ENCODE data around the gene XRN2. TPM values are rescaled to one million over a fixed set of nuclear protein-coding genes. Genes with fewer than 3 reads are reported as not detected.

XRN2 gene
- total RNA-seq, 3 donors from 2014 or later (not counting 1 experiment from before 2014, with no cell fraction given), result 52.9 to 61.8 (median 57.4) TPM

GRCh38 chr20:21352703-21353102 is 49.6 kb downstream of the XRN2 start:
- DNase-seq (no peak), ATAC-seq (no peak)
- TF ChIP-seq CTCF (IDR thresholded peaks at IDR 0.05), result no peak
- Mint-ChIP-seq H3K9me3 (no peaks in the 10 kb centered on the region), H3K27me3 (ENCODE audit: low read depth in 2 of 2) (no peaks in the 10 kb centered on the region), H3K27ac (no peak overlapping the region), H3K4me3 (no peak overlapping the region), H3K36me3 (peaks cover 8% of the 10 kb centered on the region), H3K4me1 (no peaks in the 10 kb centered on the region)
- no peaks in the 10 kb centered on the region for H3K9me3 ChIP-seq (ENCODE audit: control insufficient read depth, insufficient read depth, low read length)
- peaks cover 48% of the 10 kb centered on the region for H3K36me3 ChIP-seq (ENCODE audit: control insufficient read depth, insufficient read depth, low read length)
- intact Hi-C loops (cut with micrococcal nuclease), result no loop called here
- H3K4me1 ChIP-seq (ENCODE audit: control insufficient read depth, insufficient read depth, low read length), result no peaks in the 10 kb centered on the region
- H3K4me3 ChIP-seq (ENCODE audit: low read length), result no peak overlapping the region
- no peak overlapping the region for H3K27ac ChIP-seq (ENCODE audit: low read length)
- no peaks in the 10 kb centered on the region for H3K27me3 ChIP-seq (ENCODE audit: control insufficient read depth, insufficient read depth, low read length)

DNA sequence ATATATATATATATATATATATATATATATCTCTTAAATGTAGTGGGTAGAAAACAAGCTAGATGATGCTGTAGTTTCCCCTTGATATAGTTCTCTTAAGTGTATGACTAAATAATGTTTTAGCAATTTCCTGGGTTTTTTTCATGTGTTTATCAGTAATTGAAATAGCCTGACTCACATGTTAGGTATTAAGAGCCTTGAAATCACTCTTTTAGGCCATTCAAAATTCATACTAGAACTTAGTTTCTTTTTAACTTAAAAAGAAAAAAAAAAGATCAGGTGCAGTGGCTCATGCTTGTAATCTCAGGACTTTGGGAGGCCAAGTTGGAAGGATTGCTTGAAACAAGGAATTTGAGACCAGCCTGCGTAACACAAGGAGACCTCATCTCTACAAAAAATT is 50.1 kb downstream of the XRN2 start:
- H3K4me1 ChIP-seq (ENCODE audit: control insufficient read depth, insufficient read depth, low read length), result no peaks in the 10 kb centered on the region
- DNase-seq (no peak), ATAC-seq (no peak)
- H3K36me3 ChIP-seq (ENCODE audit: control insufficient read depth, insufficient read depth, low read length), result peaks cover 47% of the 10 kb centered on the region
- Mint-ChIP-seq H3K4me3 (no peak overlapping the region), H3K4me1 (no peaks in the 10 kb centered on the region), H3K9me3 (no peaks in the 10 kb centered on the region), H3K27ac (no peak overlapping the region), H3K36me3 (peaks cover 3% of the 10 kb centered on the region), H3K27me3 (ENCODE audit: low read depth in 2 of 2) (no peaks in the 10 kb centered on the region)
- H3K27me3 ChIP-seq (ENCODE audit: control insufficient read depth, insufficient read depth, low read length), result no peaks in the 10 kb centered on the region
- intact Hi-C loops (cut with micrococcal nuclease), result no loop called here
- H3K9me3 ChIP-seq (ENCODE audit: control insufficient read depth, insufficient read depth, low read length), result no peaks in the 10 kb centered on the region
- H3K4me3 ChIP-seq (ENCODE audit: low read length), result no peak overlapping the region
- WGBS (ENCODE audit: insufficient coverage), result no CpG with 5 or more reads among the region's 1 CpG
- no peak overlapping the region for H3K27ac ChIP-seq (ENCODE audit: low read length)
- no peak for TF ChIP-seq CTCF (IDR thresholded peaks at IDR 0.05)

- DNase-seq (no peak), ATAC-seq (no peak)
- Histone ChIP-seq H3K4me3 (ENCODE audit: low read length) (no peak overlapping the region), H3K27me3 (ENCODE audit: control insufficient read depth, insufficient read depth, low read length) (no peaks in the 10 kb centered on the region), H3K27ac (ENCODE audit: low read length) (no peak overlapping the region), H3K4me1 (ENCODE audit: control insufficient read depth, insufficient read depth, low read length) (no peaks in the 10 kb centered on the region), H3K36me3 (ENCODE audit: control insufficient read depth, insufficient read depth, low read length) (peaks cover 53% of the 10 kb centered on the region), H3K9me3 (ENCODE audit: control insufficient read depth, insufficient read depth, low read length) (no peaks in the 10 kb centered on the region)
- Mint-ChIP-seq H3K27me3 (ENCODE audit: low read depth in 2 of 2) (no peaks in the 10 kb centered on the region), H3K4me3 (no peak overlapping the region), H3K36me3 (peaks cover 19% of the 10 kb centered on the region), H3K27ac (no peak overlapping the region), H3K9me3 (no peaks in the 10 kb centered on the region), H3K4me1 (peaks cover 0 to 10% of the 10 kb centered on the region in 2 donors)
- no peak for TF ChIP-seq CTCF (IDR thresholded peaks at IDR 0.05)
- no CpG with 5 or more reads among the region's 1 CpG for WGBS (ENCODE audit: insufficient coverage)
- intact Hi-C loops (cut with micrococcal nuclease), result no loop called here
Observed at GRCh38 chr20:21355981-21356380, 52.9 kb downstream of the XRN2 start.

DNA sequence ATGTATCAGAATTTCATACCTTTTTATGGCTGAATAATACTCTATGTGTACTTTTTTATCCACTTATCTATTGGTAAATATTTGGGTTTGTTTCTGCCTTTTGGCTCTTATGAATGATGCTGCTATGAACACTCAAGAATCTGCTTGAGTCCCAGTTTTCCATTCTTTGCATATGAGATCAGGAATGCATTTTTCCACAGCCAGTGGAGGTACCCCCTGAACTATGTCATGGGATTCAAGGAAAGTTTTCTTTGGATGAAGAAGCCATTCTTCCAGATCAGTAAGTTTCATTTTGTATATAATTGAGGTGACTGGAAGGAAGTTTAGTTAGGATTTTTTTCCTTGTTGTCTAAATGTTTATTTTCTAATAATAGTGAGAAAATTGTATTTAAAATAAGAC is 53.3 kb downstream of the XRN2 start:
- DNase-seq, result no peak
- no peaks in the 10 kb centered on the region for H3K27me3 Mint-ChIP-seq (ENCODE audit: low read depth in 2 of 2)
- TF ChIP-seq CTCF (IDR thresholded peaks at IDR 0.05), result no peak
- Histone ChIP-seq H3K4me1 (ENCODE audit: control insufficient read depth, insufficient read depth, low read length) (no peaks in the 10 kb centered on the region), H3K4me3 (ENCODE audit: low read length) (no peak overlapping the region), H3K27ac (ENCODE audit: low read length) (no peak overlapping the region), H3K27me3 (ENCODE audit: control insufficient read depth, insufficient read depth, low read length) (no peaks in the 10 kb centered on the region), H3K36me3 (ENCODE audit: control insufficient read depth, insufficient read depth, low read length) (peaks cover 58% of the 10 kb centered on the region), H3K9me3 (ENCODE audit: control insufficient read depth, insufficient read depth, low read length) (no peaks in the 10 kb centered on the region)
- no peaks in the 10 kb centered on the region for H3K9me3 Mint-ChIP-seq
- peaks cover under 1 to 10% of the 10 kb centered on the region in 2 donors for H3K4me1 Mint-ChIP-seq
- no peak overlapping the region for H3K4me3 Mint-ChIP-seq
- no peak overlapping the region for H3K27ac Mint-ChIP-seq
- peaks cover 19% of the 10 kb centered on the region for H3K36me3 Mint-ChIP-seq
- intact Hi-C loops (cut with micrococcal nuclease), result no loop called here
- no peak for ATAC-seq

Data from natural killer cell (primary cell).